ENCODE measurements around the gene SIDT1. TPM values are rescaled to one million over a fixed set of nuclear protein-coding genes. Genes with fewer than 3 reads are reported as not detected.

SIDT1 gene
- total and polyA plus RNA-seq, 4 donors: 0.08 to 2.2 (median 0.82) TPM

DNA sequence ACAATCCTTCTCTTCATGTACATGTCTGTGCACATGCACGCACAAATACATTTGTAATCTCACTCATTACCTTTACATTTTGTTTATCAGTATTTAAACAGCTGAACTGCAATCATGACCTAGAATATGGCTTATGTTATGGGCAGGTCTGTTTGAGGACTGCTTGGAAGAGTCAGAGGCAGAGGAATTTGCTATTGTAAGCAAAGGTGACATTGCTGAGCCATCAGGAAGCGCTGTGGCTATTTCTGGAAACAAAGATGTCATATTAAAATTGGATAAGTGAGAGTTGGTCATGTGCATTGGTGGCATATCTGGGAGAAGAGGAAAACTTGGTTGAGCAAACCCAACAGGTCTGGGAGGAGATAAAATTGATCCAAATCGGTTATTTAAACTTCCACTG is 122.5 kb downstream of the SIDT1 start:
- Histone ChIP-seq H3K9ac (ENCODE audit: low read depth in 1 of 2, low read length in 2 of 2) (no peak overlapping the region), H3K4me3 (ENCODE audit: low read depth in 1 of 3, low read length in 3 of 3) (no peak overlapping the region), H3K36me3 (ENCODE audit: control insufficient read depth in 4 of 4, insufficient read depth in 3 of 4, low read depth in 1 of 4, low read length in 3 of 4) (peaks cover 0 to 4% (median under 1%) of the 10 kb centered on the region in 4 donors), H3K27ac (ENCODE audit: low read depth in 1 of 2, low read length in 2 of 2) (no peak overlapping the region), H3K9me3 (ENCODE audit: control insufficient read depth in 4 of 4, low read length in 3 of 4) (no peaks in the 10 kb centered on the region), H3K4me1 (ENCODE audit: control insufficient read depth in 4 of 4, insufficient read depth in 4 of 4, low read length in 3 of 4) (peaks cover 0 to 6% (median 0%) of the 10 kb centered on the region in 4 donors), H3K27me3 (ENCODE audit: control insufficient read depth in 4 of 4, insufficient read depth in 4 of 4, low read length in 3 of 4) (no peaks in the 10 kb centered on the region)
- no peak for DNase-seq (ENCODE audit: low spot score)
- peak in 1 of 2 donors; percentile 14 for TF ChIP-seq RAD21 (IDR thresholded peaks at IDR 0.05)
- TF ChIP-seq, protein P1, sequence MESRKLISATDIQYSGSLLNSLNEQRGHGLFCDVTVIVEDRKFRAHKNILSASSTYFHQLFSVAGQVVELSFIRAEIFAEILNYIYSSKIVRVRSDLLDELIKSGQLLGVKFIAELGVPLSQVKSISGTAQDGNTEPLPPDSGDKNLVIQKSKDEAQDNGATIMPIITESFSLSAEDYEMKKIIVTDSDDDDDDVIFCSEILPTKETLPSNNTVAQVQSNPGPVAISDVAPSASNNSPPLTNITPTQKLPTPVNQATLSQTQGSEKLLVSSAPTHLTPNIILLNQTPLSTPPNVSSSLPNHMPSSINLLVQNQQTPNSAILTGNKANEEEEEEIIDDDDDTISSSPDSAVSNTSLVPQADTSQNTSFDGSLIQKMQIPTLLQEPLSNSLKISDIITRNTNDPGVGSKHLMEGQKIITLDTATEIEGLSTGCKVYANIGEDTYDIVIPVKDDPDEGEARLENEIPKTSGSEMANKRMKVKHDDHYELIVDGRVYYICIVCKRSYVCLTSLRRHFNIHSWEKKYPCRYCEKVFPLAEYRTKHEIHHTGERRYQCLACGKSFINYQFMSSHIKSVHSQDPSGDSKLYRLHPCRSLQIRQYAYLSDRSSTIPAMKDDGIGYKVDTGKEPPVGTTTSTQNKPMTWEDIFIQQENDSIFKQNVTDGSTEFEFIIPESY (IDR thresholded peaks at IDR 0.05): no peak
- WGBS: 67% methylated on average over 3 of the region's 3 CpGs

DNA sequence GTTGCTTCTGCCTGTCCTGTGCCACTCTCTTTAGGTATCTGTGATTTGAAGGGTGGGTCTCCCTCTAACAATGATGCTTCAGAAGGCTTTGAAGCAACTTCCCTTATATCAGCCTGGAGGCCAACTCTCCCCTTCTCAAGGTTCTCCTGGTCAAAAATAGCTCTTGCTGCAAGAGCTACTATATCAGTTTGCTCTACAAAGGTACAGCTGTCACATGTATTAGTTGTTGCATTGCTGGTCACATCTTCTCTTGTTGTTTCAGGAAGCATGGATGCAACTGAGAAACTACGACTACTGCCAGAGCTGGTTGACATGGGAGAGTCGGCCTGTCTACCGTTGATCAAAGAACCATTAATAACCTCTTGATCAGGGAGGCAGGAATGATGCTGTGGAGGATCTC is 125.8 kb downstream of the SIDT1 start:
- Histone ChIP-seq H3K27ac (ENCODE audit: low read depth in 1 of 2, low read length in 2 of 2) (no peak overlapping the region), H3K9ac (ENCODE audit: low read depth in 1 of 2, low read length in 2 of 2) (no peak overlapping the region), H3K9me3 (ENCODE audit: control insufficient read depth in 4 of 4, low read length in 3 of 4) (no peaks in the 10 kb centered on the region), H3K4me1 (ENCODE audit: control insufficient read depth in 4 of 4, insufficient read depth in 4 of 4, low read length in 3 of 4) (peaks cover 6 to 24% (median 8%) of the 10 kb centered on the region in 4 donors), H3K4me3 (ENCODE audit: low read depth in 1 of 3, low read length in 3 of 3) (no peak overlapping the region), H3K36me3 (ENCODE audit: control insufficient read depth in 4 of 4, insufficient read depth in 3 of 4, low read depth in 1 of 4, low read length in 3 of 4) (peaks cover 4 to 13% (median 6%) of the 10 kb centered on the region in 4 donors), H3K27me3 (ENCODE audit: control insufficient read depth in 4 of 4, insufficient read depth in 4 of 4, low read length in 3 of 4) (no peaks in the 10 kb centered on the region)
- TF ChIP-seq YY1 (IDR thresholded peaks at IDR 0.05) (no peak), GABPA (IDR thresholded peaks at IDR 0.05 in 1 of 2, conservative IDR thresholded peaks at IDR 0.05 in 1 of 2) (no peak), RAD21 (IDR thresholded peaks at IDR 0.05) (no peak), NR2F2 (IDR thresholded peaks at IDR 0.05) (no peak), SP1 (IDR thresholded peaks at IDR 0.05) (no peak), RXRA (IDR thresholded peaks at IDR 0.05) (no peak), HNF4G (IDR thresholded peaks at IDR 0.05) (no peak), EGR1 (IDR thresholded peaks at IDR 0.05; ENCODE audit: low read depth in 2 of 2) (no peak), JUND (IDR thresholded peaks at IDR 0.05) (no peak), HNF4A (conservative IDR thresholded peaks at IDR 0.05) (no peak)
- TF ChIP-seq, protein P2, sequence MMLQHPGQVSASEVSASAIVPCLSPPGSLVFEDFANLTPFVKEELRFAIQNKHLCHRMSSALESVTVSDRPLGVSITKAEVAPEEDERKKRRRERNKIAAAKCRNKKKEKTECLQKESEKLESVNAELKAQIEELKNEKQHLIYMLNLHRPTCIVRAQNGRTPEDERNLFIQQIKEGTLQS (IDR thresholded peaks at IDR 0.05): no peak
- TF ChIP-seq, protein P3, sequence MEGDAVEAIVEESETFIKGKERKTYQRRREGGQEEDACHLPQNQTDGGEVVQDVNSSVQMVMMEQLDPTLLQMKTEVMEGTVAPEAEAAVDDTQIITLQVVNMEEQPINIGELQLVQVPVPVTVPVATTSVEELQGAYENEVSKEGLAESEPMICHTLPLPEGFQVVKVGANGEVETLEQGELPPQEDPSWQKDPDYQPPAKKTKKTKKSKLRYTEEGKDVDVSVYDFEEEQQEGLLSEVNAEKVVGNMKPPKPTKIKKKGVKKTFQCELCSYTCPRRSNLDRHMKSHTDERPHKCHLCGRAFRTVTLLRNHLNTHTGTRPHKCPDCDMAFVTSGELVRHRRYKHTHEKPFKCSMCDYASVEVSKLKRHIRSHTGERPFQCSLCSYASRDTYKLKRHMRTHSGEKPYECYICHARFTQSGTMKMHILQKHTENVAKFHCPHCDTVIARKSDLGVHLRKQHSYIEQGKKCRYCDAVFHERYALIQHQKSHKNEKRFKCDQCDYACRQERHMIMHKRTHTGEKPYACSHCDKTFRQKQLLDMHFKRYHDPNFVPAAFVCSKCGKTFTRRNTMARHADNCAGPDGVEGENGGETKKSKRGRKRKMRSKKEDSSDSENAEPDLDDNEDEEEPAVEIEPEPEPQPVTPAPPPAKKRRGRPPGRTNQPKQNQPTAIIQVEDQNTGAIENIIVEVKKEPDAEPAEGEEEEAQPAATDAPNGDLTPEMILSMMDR (IDR thresholded peaks at IDR 0.05; ENCODE audit: low read depth, low read length, missing input control): no peak
- TF ChIP-seq, protein P1 (IDR thresholded peaks at IDR 0.05): no peak
- TF ChIP-seq, protein P4, sequence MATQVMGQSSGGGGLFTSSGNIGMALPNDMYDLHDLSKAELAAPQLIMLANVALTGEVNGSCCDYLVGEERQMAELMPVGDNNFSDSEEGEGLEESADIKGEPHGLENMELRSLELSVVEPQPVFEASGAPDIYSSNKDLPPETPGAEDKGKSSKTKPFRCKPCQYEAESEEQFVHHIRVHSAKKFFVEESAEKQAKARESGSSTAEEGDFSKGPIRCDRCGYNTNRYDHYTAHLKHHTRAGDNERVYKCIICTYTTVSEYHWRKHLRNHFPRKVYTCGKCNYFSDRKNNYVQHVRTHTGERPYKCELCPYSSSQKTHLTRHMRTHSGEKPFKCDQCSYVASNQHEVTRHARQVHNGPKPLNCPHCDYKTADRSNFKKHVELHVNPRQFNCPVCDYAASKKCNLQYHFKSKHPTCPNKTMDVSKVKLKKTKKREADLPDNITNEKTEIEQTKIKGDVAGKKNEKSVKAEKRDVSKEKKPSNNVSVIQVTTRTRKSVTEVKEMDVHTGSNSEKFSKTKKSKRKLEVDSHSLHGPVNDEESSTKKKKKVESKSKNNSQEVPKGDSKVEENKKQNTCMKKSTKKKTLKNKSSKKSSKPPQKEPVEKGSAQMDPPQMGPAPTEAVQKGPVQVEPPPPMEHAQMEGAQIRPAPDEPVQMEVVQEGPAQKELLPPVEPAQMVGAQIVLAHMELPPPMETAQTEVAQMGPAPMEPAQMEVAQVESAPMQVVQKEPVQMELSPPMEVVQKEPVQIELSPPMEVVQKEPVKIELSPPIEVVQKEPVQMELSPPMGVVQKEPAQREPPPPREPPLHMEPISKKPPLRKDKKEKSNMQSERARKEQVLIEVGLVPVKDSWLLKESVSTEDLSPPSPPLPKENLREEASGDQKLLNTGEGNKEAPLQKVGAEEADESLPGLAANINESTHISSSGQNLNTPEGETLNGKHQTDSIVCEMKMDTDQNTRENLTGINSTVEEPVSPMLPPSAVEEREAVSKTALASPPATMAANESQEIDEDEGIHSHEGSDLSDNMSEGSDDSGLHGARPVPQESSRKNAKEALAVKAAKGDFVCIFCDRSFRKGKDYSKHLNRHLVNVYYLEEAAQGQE (IDR thresholded peaks at IDR 0.05): no peak
- TF ChIP-seq, protein P5, sequence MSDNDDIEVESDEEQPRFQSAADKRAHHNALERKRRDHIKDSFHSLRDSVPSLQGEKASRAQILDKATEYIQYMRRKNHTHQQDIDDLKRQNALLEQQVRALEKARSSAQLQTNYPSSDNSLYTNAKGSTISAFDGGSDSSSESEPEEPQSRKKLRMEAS (IDR thresholded peaks at IDR 0.05): no peak
- DNase-seq (ENCODE audit: low spot score): no peak
- WGBS: 98% methylated on average over 3 of the region's 3 CpGs

All from liver (tissue), 9 donors.